ENCODE results near the gene PRTG.
"Not testable (repeated sequence)": the region's sequence is repeated elsewhere in the genome, so short reads cannot be mapped to it uniquely, and the experiment has no call there.

PRTG gene

DNA sequence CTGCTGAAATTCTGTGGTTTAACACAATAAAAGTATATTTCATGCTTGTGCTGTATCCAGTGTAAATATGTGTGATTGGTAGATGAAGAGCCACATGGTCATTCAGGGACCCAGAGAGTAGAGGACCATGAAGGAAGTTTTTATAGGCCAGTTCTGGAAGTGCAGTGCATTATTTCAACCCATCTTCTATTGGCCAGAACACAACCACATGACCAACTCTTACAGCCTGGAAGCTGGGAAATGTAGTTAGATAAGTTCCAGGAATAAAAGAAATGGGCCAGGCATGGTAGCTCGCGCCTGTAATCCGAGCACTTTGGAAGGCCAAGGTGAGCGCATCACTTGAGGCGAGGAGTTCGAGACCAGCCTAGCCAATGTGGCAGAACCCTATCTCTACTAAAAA lies 21.4 kb upstream of the PRTG start:
- TF ChIP-seq ZNF70 (CRISPR knock-in tag; IDR thresholded peaks at IDR 0.05) (no peak), BACH2 (CRISPR knock-in tag; IDR thresholded peaks at IDR 0.05; ENCODE audit: borderline replicate concordance) (no peak), CSDC2 (CRISPR knock-in tag; IDR thresholded peaks at IDR 0.05) (no peak)
- TF ChIP-seq, protein P1, sequence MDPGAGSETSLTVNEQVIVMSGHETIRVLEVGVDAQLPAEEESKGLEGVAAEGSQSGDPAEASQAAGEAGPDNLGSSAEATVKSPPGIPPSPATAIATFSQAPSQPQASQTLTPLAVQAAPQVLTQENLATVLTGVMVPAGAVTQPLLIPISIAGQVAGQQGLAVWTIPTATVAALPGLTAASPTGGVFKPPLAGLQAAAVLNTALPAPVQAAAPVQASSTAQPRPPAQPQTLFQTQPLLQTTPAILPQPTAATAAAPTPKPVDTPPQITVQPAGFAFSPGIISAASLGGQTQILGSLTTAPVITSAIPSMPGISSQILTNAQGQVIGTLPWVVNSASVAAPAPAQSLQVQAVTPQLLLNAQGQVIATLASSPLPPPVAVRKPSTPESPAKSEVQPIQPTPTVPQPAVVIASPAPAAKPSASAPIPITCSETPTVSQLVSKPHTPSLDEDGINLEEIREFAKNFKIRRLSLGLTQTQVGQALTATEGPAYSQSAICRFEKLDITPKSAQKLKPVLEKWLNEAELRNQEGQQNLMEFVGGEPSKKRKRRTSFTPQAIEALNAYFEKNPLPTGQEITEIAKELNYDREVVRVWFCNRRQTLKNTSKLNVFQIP (CRISPR knock-in tag; IDR thresholded peaks at IDR 0.05; ENCODE audit: borderline replicate concordance, low read depth) = no peak
- TF ChIP-seq, protein P2, sequence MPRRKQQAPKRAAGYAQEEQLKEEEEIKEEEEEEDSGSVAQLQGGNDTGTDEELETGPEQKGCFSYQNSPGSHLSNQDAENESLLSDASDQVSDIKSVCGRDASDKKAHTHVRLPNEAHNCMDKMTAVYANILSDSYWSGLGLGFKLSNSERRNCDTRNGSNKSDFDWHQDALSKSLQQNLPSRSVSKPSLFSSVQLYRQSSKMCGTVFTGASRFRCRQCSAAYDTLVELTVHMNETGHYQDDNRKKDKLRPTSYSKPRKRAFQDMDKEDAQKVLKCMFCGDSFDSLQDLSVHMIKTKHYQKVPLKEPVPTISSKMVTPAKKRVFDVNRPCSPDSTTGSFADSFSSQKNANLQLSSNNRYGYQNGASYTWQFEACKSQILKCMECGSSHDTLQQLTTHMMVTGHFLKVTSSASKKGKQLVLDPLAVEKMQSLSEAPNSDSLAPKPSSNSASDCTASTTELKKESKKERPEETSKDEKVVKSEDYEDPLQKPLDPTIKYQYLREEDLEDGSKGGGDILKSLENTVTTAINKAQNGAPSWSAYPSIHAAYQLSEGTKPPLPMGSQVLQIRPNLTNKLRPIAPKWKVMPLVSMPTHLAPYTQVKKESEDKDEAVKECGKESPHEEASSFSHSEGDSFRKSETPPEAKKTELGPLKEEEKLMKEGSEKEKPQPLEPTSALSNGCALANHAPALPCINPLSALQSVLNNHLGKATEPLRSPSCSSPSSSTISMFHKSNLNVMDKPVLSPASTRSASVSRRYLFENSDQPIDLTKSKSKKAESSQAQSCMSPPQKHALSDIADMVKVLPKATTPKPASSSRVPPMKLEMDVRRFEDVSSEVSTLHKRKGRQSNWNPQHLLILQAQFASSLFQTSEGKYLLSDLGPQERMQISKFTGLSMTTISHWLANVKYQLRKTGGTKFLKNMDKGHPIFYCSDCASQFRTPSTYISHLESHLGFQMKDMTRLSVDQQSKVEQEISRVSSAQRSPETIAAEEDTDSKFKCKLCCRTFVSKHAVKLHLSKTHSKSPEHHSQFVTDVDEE (CRISPR knock-in tag; IDR thresholded peaks at IDR 0.05) = no peak
- peak; percentile 80 for ATAC-seq

DNA sequence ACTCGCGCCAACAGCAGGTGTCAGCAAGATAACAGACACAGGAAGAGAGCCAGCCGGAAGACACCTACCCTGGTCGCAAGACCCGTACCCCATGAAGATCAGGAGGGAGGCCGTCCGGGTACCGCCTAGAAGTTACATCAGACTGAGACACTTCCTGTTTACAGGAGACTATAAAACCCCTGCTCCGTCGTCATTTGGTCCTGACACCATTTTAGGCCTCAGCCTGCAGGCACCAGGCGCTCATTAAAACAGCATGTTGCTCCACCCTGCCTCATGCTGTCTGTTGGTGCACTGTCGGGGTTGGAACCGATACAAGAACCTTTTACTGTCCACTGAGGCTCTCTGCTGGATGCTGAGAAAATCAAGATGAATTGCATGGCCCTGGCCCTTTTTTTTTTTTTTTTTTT lies 15.6 kb upstream of the PRTG start:
- no peak for ATAC-seq
- TF ChIP-seq TOX (CRISPR knock-in tag; IDR thresholded peaks at IDR 0.05; ENCODE audit: borderline replicate concordance) (no peak), ZNF565 (CRISPR knock-in tag; conservative IDR thresholded peaks at IDR 0.05; ENCODE audit: low read depth) (no peak), SNAI2 (CRISPR knock-in tag; IDR thresholded peaks at IDR 0.05) (no peak), ESRRG (CRISPR knock-in tag; IDR thresholded peaks at IDR 0.05) (no peak), BACH2 (CRISPR knock-in tag; IDR thresholded peaks at IDR 0.05; ENCODE audit: borderline replicate concordance) (no peak), ARNTL (CRISPR knock-in tag; IDR thresholded peaks at IDR 0.05; ENCODE audit: borderline replicate concordance, low read depth) (no peak), GLIS3 (CRISPR knock-in tag; IDR thresholded peaks at IDR 0.05) (no peak), CSDC2 (CRISPR knock-in tag; IDR thresholded peaks at IDR 0.05) (no peak), ZC3H10 (CRISPR knock-in tag; IDR thresholded peaks at IDR 0.05) (no peak), ZNF8 (CRISPR knock-in tag; IDR thresholded peaks at IDR 0.05) (no peak), TCF4 (CRISPR knock-in tag; IDR thresholded peaks at IDR 0.05; ENCODE audit: borderline replicate concordance) (no peak), ISL1 (CRISPR knock-in tag; IDR thresholded peaks at IDR 0.05) (no peak), ZNF70 (CRISPR knock-in tag; IDR thresholded peaks at IDR 0.05) (no peak), ZFP30 (CRISPR knock-in tag; IDR thresholded peaks at IDR 0.05) (no peak)
- TF ChIP-seq, protein P3, sequence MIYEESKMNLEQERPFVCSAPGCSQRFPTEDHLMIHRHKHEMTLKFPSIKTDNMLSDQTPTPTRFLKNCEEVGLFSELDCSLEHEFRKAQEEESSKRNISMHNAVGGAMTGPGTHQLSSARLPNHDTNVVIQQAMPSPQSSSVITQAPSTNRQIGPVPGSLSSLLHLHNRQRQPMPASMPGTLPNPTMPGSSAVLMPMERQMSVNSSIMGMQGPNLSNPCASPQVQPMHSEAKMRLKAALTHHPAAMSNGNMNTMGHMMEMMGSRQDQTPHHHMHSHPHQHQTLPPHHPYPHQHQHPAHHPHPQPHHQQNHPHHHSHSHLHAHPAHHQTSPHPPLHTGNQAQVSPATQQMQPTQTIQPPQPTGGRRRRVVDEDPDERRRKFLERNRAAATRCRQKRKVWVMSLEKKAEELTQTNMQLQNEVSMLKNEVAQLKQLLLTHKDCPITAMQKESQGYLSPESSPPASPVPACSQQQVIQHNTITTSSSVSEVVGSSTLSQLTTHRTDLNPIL (CRISPR knock-in tag; IDR thresholded peaks at IDR 0.05; ENCODE audit: low read depth) = no peak
- TF ChIP-seq, protein P4, sequence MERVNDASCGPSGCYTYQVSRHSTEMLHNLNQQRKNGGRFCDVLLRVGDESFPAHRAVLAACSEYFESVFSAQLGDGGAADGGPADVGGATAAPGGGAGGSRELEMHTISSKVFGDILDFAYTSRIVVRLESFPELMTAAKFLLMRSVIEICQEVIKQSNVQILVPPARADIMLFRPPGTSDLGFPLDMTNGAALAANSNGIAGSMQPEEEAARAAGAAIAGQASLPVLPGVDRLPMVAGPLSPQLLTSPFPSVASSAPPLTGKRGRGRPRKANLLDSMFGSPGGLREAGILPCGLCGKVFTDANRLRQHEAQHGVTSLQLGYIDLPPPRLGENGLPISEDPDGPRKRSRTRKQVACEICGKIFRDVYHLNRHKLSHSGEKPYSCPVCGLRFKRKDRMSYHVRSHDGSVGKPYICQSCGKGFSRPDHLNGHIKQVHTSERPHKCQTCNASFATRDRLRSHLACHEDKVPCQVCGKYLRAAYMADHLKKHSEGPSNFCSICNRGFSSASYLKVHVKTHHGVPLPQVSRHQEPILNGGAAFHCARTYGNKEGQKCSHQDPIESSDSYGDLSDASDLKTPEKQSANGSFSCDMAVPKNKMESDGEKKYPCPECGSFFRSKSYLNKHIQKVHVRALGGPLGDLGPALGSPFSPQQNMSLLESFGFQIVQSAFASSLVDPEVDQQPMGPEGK (CRISPR knock-in tag; IDR thresholded peaks at IDR 0.05; ENCODE audit: borderline replicate concordance) = no peak
- TF ChIP-seq, protein P5, sequence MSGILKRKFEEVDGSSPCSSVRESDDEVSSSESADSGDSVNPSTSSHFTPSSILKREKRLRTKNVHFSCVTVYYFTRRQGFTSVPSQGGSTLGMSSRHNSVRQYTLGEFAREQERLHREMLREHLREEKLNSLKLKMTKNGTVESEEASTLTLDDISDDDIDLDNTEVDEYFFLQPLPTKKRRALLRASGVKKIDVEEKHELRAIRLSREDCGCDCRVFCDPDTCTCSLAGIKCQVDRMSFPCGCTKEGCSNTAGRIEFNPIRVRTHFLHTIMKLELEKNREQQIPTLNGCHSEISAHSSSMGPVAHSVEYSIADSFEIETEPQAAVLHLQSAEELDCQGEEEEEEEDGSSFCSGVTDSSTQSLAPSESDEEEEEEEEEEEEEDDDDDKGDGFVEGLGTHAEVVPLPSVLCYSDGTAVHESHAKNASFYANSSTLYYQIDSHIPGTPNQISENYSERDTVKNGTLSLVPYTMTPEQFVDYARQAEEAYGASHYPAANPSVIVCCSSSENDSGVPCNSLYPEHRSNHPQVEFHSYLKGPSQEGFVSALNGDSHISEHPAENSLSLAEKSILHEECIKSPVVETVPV (CRISPR knock-in tag; IDR thresholded peaks at IDR 0.05) = no peak
- TF ChIP-seq, protein P1 (CRISPR knock-in tag; IDR thresholded peaks at IDR 0.05; ENCODE audit: borderline replicate concordance, low read depth) = no peak

DNA sequence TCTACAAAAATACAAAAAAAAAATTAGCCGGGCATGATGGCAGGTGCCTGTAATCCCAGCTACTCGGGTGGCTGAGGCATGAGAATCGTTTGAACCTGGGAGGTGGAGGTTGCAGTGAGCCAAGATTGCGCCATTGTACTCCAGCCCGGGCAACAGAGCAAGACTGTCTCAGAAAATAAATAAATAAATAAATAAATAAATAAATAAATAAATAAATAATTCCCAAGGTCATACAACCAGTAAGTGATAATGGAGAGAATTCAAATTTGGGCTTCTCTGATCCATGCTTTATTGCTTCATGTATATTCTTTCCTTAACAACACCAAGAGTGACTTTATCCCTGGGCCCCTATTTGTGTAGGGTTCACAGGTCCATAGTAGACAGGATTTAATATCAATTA lies 10.5 kb upstream of the PRTG start:
- not testable (repeated sequence) for ATAC-seq
